ENCODE measurements around the gene VPS13D.

DNA sequence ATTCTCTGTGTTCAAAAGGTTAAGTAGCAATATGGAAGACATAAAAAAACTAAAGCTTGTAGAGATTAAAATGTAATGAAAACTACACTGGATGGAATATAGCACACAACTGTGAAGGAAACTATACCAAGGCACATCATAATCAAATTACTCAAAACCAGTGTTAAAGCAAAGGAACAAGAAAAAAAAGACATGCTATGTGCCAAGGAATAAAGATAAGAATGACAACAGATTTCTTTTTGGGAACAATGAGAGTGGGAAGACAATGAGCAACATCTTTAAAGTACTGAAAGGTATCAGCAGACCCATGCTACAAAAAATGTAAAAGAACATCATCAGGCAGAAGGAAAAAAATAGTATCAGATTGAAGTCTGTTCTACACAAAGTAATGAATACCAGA is 157.8 kb downstream of the VPS13D start:
- TF ChIP-seq CTCF (IDR thresholded peaks at IDR 0.05; ENCODE audit: low read depth, low read length), result no peak
- no peak for TF ChIP-seq MYC (IDR thresholded peaks at IDR 0.05; ENCODE audit: low read depth, low read length)
- TF ChIP-seq, protein P1, sequence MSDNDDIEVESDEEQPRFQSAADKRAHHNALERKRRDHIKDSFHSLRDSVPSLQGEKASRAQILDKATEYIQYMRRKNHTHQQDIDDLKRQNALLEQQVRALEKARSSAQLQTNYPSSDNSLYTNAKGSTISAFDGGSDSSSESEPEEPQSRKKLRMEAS (IDR thresholded peaks at IDR 0.05; ENCODE audit: low read depth, low read length), result no peak
- no peak for TF ChIP-seq POLR2A (IDR thresholded peaks at IDR 0.05; ENCODE audit: extremely low read depth, insufficient read length)
